Fibroblast of skin of left quadriceps (primary cell): ENCODE results near the gene CLEC14A.
A peak's percentile ranks its signal among the peaks of the same experiment; 100 is the strongest.

ENCODE experiments used
- DNase-seq, 2 experiments: peaks; one replicate each; pipeline ENCODE4 v3.0.0-alpha.2; 2013; ENCODE audit warnings: low read depth in 2 of 2

The CLEC14A gene

GRCh38 chr14:38248321-38249028, 7.4 kb downstream of the CLEC14A start:
- DNase-seq = no peak

GRCh38 chr14:38243696-38244240, 12.1 kb downstream of the CLEC14A start:
- no peak for DNase-seq

GRCh38 chr14:38238878-38239277, 17.0 kb downstream of the CLEC14A start:
- no peak for DNase-seq

- DNase-seq = no peak
Measured at GRCh38 chr14:38238332-38238731, 17.6 kb downstream of the CLEC14A start.

GRCh38 chr14:38233218-38233617, 22.7 kb downstream of the CLEC14A start:
- DNase-seq = no peak

GRCh38 chr14:38226366-38226765, 29.5 kb downstream of the CLEC14A start:
- DNase-seq = no peak

GRCh38 chr14:38225946-38226345, 29.9 kb downstream of the CLEC14A start:
- DNase-seq = no peak

GRCh38 chr14:38224338-38224737, 31.6 kb downstream of the CLEC14A start:
- DNase-seq = no peak

- no peak for DNase-seq
Measured at GRCh38 chr14:38221077-38221476, 34.8 kb downstream of the CLEC14A start.

- no peak for DNase-seq
Measured at GRCh38 chr14:38217553-38217952, 38.3 kb downstream of the CLEC14A start.

GRCh38 chr14:38213001-38213400, 42.9 kb downstream of the CLEC14A start:
- no peak for DNase-seq

- no peak for DNase-seq
Measured at GRCh38 chr14:38212111-38212510, 43.8 kb downstream of the CLEC14A start.

- DNase-seq = no peak
Measured at GRCh38 chr14:38211255-38211735, 44.6 kb downstream of the CLEC14A start.

GRCh38 chr14:38210587-38211216, 45.2 kb downstream of the CLEC14A start:
- no peak for DNase-seq

GRCh38 chr14:38209572-38210557, 46.0 kb downstream of the CLEC14A start:
- no peak for DNase-seq

- peak in 1 of 2 experiments; percentile 40 for DNase-seq
Measured at GRCh38 chr14:38208618-38209562, 47.0 kb downstream of the CLEC14A start.

- DNase-seq = no peak
Measured at GRCh38 chr14:38207736-38208617, 47.9 kb downstream of the CLEC14A start, which contains the start of gene SSTR1. SSTR1 (plus strand) TSS chr14:38207904; CDS start chr14:38209390, 1,486 bp downstream.

- no peak for DNase-seq
Measured at GRCh38 chr14:38207377-38207735, 48.5 kb downstream of the CLEC14A start.

GRCh38 chr14:38206689-38207376, 49.1 kb downstream of the CLEC14A start:
- no peak for DNase-seq
